H1 (cell line): ENCODE measurements around the gene TNC. TPM values are rescaled to one million over a fixed set of nuclear protein-coding genes. Genes with fewer than 3 reads are reported as not detected.

Experiments
- CTCF ChIA-PET: fragments of 300-600 bp; sonication (Branson Sonifier 250); formaldehyde crosslinking; loops from one replicate; lab custom pipeline; 2021; ENCODE audit not compliant: partially characterized antibody; lab: Charles Lee
- POLR2A ChIA-PET: fragments of 300-600 bp; sonication (Branson Sonifier 250); formaldehyde crosslinking; loops from one replicate; lab custom pipeline; 2021; ENCODE audit warnings: inconsistent platforms; ENCODE audit not compliant: partially characterized antibody; lab: Charles Lee
- DNase-seq, 2 experiments: peaks; one replicate each; pipeline versions ENCODE4 v3.0.0 to v3.0.0-alpha.2; 2010 to 2022; ENCODE audit warnings: low spot score in 2 of 2, low read depth in 1 of 2, mixed read lengths in 1 of 2
- FAIRE-seq: peaks from 2 replicates; lab custom pipeline; 2011; peaks lifted over from hg19 to GRCh38; lab: Jason Lieb, UNC
- H2AFZ ChIP-seq: 2 replicates; pipeline ENCODE4 v1.8.1; 2012; ENCODE audit warnings: low read length, inconsistent platforms
- H2AK5ac ChIP-seq: 2 replicates; pipeline ENCODE4 v1.6.1; 2013; ENCODE audit warnings: low read depth, low read length
- H2BK120ac ChIP-seq: replicated peaks from 2 replicates; pipeline ENCODE3; 2013; ENCODE audit warnings: low read depth, low read length, inconsistent platforms
- H2BK12ac ChIP-seq: 2 replicates; pipeline ENCODE4 v1.6.1; 2013; ENCODE audit warnings: low read depth, low read length
- H2BK15ac ChIP-seq: 2 replicates; pipeline ENCODE4 v1.6.1; 2013; ENCODE audit warnings: low read length
- H2BK20ac ChIP-seq: 2 replicates; pipeline ENCODE4 v1.6.1; 2013; ENCODE audit warnings: low read length
- H2BK5ac ChIP-seq: 2 replicates; pipeline ENCODE4 v1.6.1; 2013; ENCODE audit warnings: low read depth, low read length
- H3K14ac ChIP-seq: 2 replicates; pipeline ENCODE4 v1.6.1; 2013; ENCODE audit warnings: inconsistent platforms; ENCODE audit not compliant: insufficient read length
- H3K18ac ChIP-seq: 2 replicates; pipeline ENCODE4 v1.6.1; 2013; ENCODE audit warnings: low read length; ENCODE audit errors: extremely low read depth
- H3K23ac ChIP-seq: 2 replicates; pipeline ENCODE4 v1.6.1; 2013; ENCODE audit warnings: inconsistent platforms; ENCODE audit not compliant: insufficient read length
- H3K23me2 ChIP-seq: 2 replicates; pipeline ENCODE4 v1.6.1; 2013; ENCODE audit warnings: low read depth, low read length
- H3K27ac ChIP-seq: 2 replicates; pipeline ENCODE4 v1.6.1; 2011; ENCODE audit warnings: low read depth, low read length, inconsistent platforms
- H3K27me3 ChIP-seq, 4 experiments: replicated peaks in 1 of 4; 1 replicate in 1 of 4; 2 replicates in 3 of 4; pipeline versions ENCODE4 v1.6.1 to v1.8.1; 2011 to 2013; ENCODE audit warnings: low read length in 3 of 4, mild to moderate bottlenecking in 3 of 4, inconsistent platforms in 2 of 4, mixed read lengths in 2 of 4, moderate library complexity in 1 of 4; ENCODE audit not compliant: control insufficient read depth in 3 of 4, insufficient read depth in 3 of 4; ENCODE audit errors: extremely low read depth in 1 of 4
- H3K36me3 ChIP-seq, 4 experiments: 2 replicates each; pipeline versions ENCODE4 v1.6.1 to v1.8.1; 2011 to 2013; ENCODE audit warnings: mild to moderate bottlenecking in 4 of 4, low read length in 3 of 4, moderate library complexity in 2 of 4, control low read depth in 1 of 4, inconsistent platforms in 1 of 4; ENCODE audit not compliant: insufficient read depth in 4 of 4, control insufficient read depth in 2 of 4
- H3K4ac ChIP-seq: replicated peaks from 2 replicates; pipeline ENCODE3; 2013; ENCODE audit warnings: low read length, low read depth, mixed read lengths, inconsistent platforms; ENCODE audit not compliant: insufficient read length
- H3K4me1 ChIP-seq, 4 experiments: replicated peaks in 1 of 4; 1 replicate in 1 of 4; 2 replicates in 3 of 4; pipeline versions ENCODE4 v1.6.1 to v1.8.1; 2011 to 2013; ENCODE audit warnings: low read length in 3 of 4, inconsistent platforms in 2 of 4, mixed read lengths in 1 of 4; ENCODE audit not compliant: insufficient read depth in 4 of 4, control insufficient read depth in 3 of 4
- H3K4me2 ChIP-seq, 2 experiments: 2 replicates each; pipeline versions ENCODE4 v1.6.1 to v1.8.1; 2011 to 2013; ENCODE audit warnings: low read depth in 2 of 2, low read length in 2 of 2, control low read depth in 1 of 2, inconsistent platforms in 1 of 2, mild to moderate bottlenecking in 1 of 2; ENCODE audit not compliant: insufficient read depth in 1 of 2
- H3K4me3 ChIP-seq, 4 experiments: fragments of 200-600, 300-600 bp in 1 of 4; sonication (generic), shearing (Covaris generic), sonication (Bioruptor Twin) in 1 of 4; 2 replicates each; pipeline versions ENCODE4 v1.5.1 to v1.8.1; 2011 to 2016; ENCODE audit warnings: low read length in 4 of 4, low read depth in 3 of 4, control low read depth in 2 of 4, inconsistent platforms in 2 of 4, mild to moderate bottlenecking in 2 of 4, mixed read lengths in 1 of 4, moderate library complexity in 1 of 4; ENCODE audit not compliant: insufficient read depth in 2 of 4; ENCODE audit errors: extremely low read depth in 1 of 4
- H3K56ac ChIP-seq: replicated peaks from 2 replicates; pipeline ENCODE3; 2013; ENCODE audit warnings: low read depth, mild to moderate bottlenecking, mixed read lengths, low read length, inconsistent platforms; ENCODE audit not compliant: insufficient read length
- H3K79me1 ChIP-seq: 2 replicates; pipeline ENCODE4 v1.6.1; 2013; ENCODE audit warnings: low read depth, low read length, control low read depth
- H3K79me2 ChIP-seq, 2 experiments: 2 replicates each; pipeline versions ENCODE4 v1.6.1 to v1.8.1; 2012 to 2013; ENCODE audit warnings: low read length in 2 of 2, mild to moderate bottlenecking in 2 of 2, inconsistent platforms in 1 of 2; ENCODE audit not compliant: insufficient read depth in 2 of 2, control insufficient read depth in 1 of 2
- H3K9ac ChIP-seq, 4 experiments: replicated peaks in 1 of 4; 1 replicate in 1 of 4; 2 replicates in 3 of 4; pipeline versions ENCODE4 v1.6.1 to v1.8.1; 2011 to 2013; ENCODE audit warnings: low read depth in 3 of 4, low read length in 3 of 4, control low read depth in 2 of 4, mild to moderate bottlenecking in 2 of 4, moderate library complexity in 2 of 4, inconsistent platforms in 1 of 4; ENCODE audit errors: extremely low read depth in 1 of 4
- H3K9me3 ChIP-seq, 2 experiments: 2 replicates each; pipeline versions ENCODE4 v1.6.1 to v1.8.1; 2012 to 2013; ENCODE audit warnings: mild to moderate bottlenecking in 2 of 2, moderate library complexity in 2 of 2, control low read depth in 1 of 2, inconsistent platforms in 1 of 2, low read depth in 1 of 2, low read length in 1 of 2, mixed read lengths in 1 of 2; ENCODE audit not compliant: insufficient read depth in 2 of 2
- H4K20me1 ChIP-seq, 2 experiments: replicated peaks in 1 of 2; 2 replicates each; pipeline versions ENCODE3 to v1.8.1; 2011 to 2013; ENCODE audit warnings: inconsistent platforms in 2 of 2, low read length in 2 of 2, mild to moderate bottlenecking in 1 of 2; ENCODE audit not compliant: insufficient read depth in 2 of 2, control insufficient read depth in 1 of 2
- H4K5ac ChIP-seq: 2 replicates; pipeline ENCODE4 v1.6.1; 2013; ENCODE audit warnings: low read length, low read depth, mixed read lengths, inconsistent platforms; ENCODE audit not compliant: insufficient read length
- H4K8ac ChIP-seq: 2 replicates; pipeline ENCODE4 v1.8.0; 2013; ENCODE audit warnings: mild to moderate bottlenecking, moderate library complexity, low read length, inconsistent platforms; ENCODE audit not compliant: insufficient read depth; ENCODE audit errors: extremely low read depth
- H4K91ac ChIP-seq: replicated peaks from 2 replicates; pipeline ENCODE3; 2013; ENCODE audit warnings: low read length, mixed read lengths, inconsistent platforms; ENCODE audit not compliant: insufficient read length
- BACH1 ChIP-seq: IDR thresholded peaks from 2 replicates; pipeline ENCODE4 v1.6.1; 2012; ENCODE audit warnings: low read length, improper control_type of control experiment
- CBX8 ChIP-seq: fragments of 300-800, 300-1000 bp; sonication (generic); IDR thresholded peaks from 2 replicates; pipeline ENCODE4 v1.7.1; 2016; ENCODE audit warnings: low read depth, low read length, borderline replicate concordance
- RBBP5 ChIP-seq: IDR thresholded peaks from 2 replicates; pipeline ENCODE4 v1.7.1; 2012; ENCODE audit warnings: low read depth, mild to moderate bottlenecking, inconsistent platforms, low read length, moderate library complexity, borderline replicate concordance
- WGBS, 2 experiments: shearing (Covaris generic) in 1 of 2; methylation state at CpG; one replicate each; pipeline versions ENCODE4 v1.1.6 to v1.1.7; 2013 to 2015; ENCODE audit warnings: low lambda C conversion rate in 2 of 2, mixed read lengths in 2 of 2, inconsistent platforms in 1 of 2, low coverage in 1 of 2, missing lambda C conversion rate in 1 of 2; ENCODE audit not compliant: insufficient replicate concordance in 2 of 2, insufficient coverage in 1 of 2, insufficient read length in 1 of 2; ENCODE audit errors: extremely low coverage in 1 of 2, missing lambda C conversion rate in 1 of 2; 5-methylcytosine and 5-hydroxymethylcytosine counted together
- polyA plus RNA-seq, 7 experiments: library from polyadenylated mRNA; depleted of rRNA in 3 of 7; stranded (reverse) in 5 of 7; unstranded in 2 of 7; fragments of >200 nt in 5 of 7; fragments of 200-250 nt in 2 of 7; gene quantifications; 1 replicate in 5 of 7; 2 replicates in 1 of 7; 4 replicates in 1 of 7; pipeline versions ENCODE4 v1.2.1 to v1.2.3, GENCODE V29; 2011 to 2013; ENCODE audit warnings: missing spikeins in 2 of 7, mixed read lengths in 2 of 7
- total RNA-seq: library from RNA; stranded (reverse); fragmentation: NEBNext Ultra II Directional; extraction: Animal tissue kit (Norgen Biotek cat#: 25700); gene quantifications from 2 replicates; pipeline ENCODE4 v1.2.1, GENCODE V29; 2021
- TF ChIP-seq, protein P1 (sequence below): IDR thresholded peaks from 2 replicates; pipeline ENCODE4 v1.6.1; 2012; ENCODE audit warnings: inconsistent platforms

Gene TNC
- total and polyA plus RNA-seq, 2 of the 8 experiments (the other 6 are each of a cell fraction or from before 2014, with no cell fraction given), result 6.2 to 11.4 TPM

DNA sequence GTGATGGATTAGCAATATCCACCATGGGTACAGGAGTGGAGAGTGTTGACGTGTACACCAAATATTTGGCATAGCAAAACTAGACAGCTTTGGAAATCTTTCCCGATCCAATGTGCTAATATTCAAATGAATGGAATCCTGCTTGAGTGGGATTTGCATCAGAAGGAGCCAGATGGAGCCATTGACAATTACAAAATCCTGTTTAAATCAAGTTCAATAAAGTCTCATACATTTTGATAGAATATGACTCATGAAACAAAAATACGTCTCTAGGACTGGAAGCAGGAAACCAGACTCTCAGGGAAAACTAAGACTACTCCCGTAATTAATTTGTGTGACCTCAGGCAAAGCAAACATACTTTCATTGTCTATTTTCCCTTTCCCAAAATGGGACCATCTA, 13.0 kb downstream of the TNC start:
- Histone ChIP-seq H3K79me2 (no peaks in the 10 kb centered on the region), H3K4ac (no peak overlapping the region), H2BK12ac (no peak overlapping the region), H3K4me3 (no peak overlapping the region), H3K27ac (no peak overlapping the region), H3K56ac (no peak overlapping the region), H4K5ac (no peak overlapping the region), H4K20me1 (no peaks in the 10 kb centered on the region), H4K91ac (no peak overlapping the region), H2AK5ac (no peak overlapping the region), H3K23me2 (no peaks in the 10 kb centered on the region), H3K79me1 (no peaks in the 10 kb centered on the region), H3K36me3 (no peaks in the 10 kb centered on the region), H4K8ac (no peak overlapping the region), H2BK5ac (no peak overlapping the region), H3K4me2 (no peak overlapping the region), H2AFZ (no peak overlapping the region), H3K4me1 (no peaks in the 10 kb centered on the region), H2BK15ac (no peak overlapping the region), H3K14ac (no peak overlapping the region), H3K9ac (no peak overlapping the region), H2BK120ac (no peak overlapping the region), H3K9me3 (no peaks in the 10 kb centered on the region), H3K27me3 (peaks cover 0 to 2% (median 0%) of the 10 kb centered on the region in 4 experiments; a peak in 1 of 7 replicates), H2BK20ac (no peak overlapping the region), H3K18ac (no peak overlapping the region), H3K23ac (no peak overlapping the region)
- ChIA-PET CTCF (interaction anchor here (0.6 kb wide), 1 partner anchor 106 kb away, joined by 3 read pairs; no protein-coding TSS in a partner anchor), POLR2A (no interaction called here)
- DNase-seq (no peak), FAIRE-seq (no peak)
- WGBS, 2 experiments, result 88% methylated on average over 4 of the region's 4 CpGs; no CpG with 5 or more reads in 1 of the 2 experiments
- TF ChIP-seq BACH1, result no peak
- TF ChIP-seq, protein P1, sequence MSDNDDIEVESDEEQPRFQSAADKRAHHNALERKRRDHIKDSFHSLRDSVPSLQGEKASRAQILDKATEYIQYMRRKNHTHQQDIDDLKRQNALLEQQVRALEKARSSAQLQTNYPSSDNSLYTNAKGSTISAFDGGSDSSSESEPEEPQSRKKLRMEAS, result no peak
- TF ChIP-seq CBX8, result no peak
- TF ChIP-seq RBBP5, result no peak
